Parathyroid adenoma (tissue), 2 donors: Measurements from ENCODE around the gene GJC2.

ENCODE experiments used
- H2AFZ ChIP-seq: fragments of 300-600 bp; sonication (generic); one replicate; pipeline ENCODE4 v1.7.0; 2017; ENCODE audit warnings: antibody characterized with exemption, mild to moderate bottlenecking
- H3K27ac ChIP-seq: fragments of 300-600 bp; sonication (generic); one replicate; pipeline ENCODE4 v1.7.0; 2017
- H3K27me3 ChIP-seq: fragments of 300-600 bp; sonication (generic); one replicate; pipeline ENCODE4 v1.7.0; 2017; ENCODE audit warnings: low read length; ENCODE audit not compliant: control insufficient read depth, insufficient read depth
- H3K36me3 ChIP-seq: fragments of 300-600 bp; sonication (generic); one replicate; pipeline ENCODE4 v1.7.0; 2017; ENCODE audit warnings: low read length; ENCODE audit not compliant: control insufficient read depth, insufficient read depth
- H3K4me1 ChIP-seq: fragments of 300-600 bp; sonication (generic); one replicate; pipeline ENCODE4 v1.7.0; 2017; ENCODE audit warnings: control low read depth
- H3K4me2 ChIP-seq: fragments of 300-600 bp; sonication (generic); one replicate; pipeline ENCODE4 v1.7.0; 2017; ENCODE audit warnings: low read length
- H3K4me3 ChIP-seq: fragments of 300-600 bp; sonication (generic); one replicate; pipeline ENCODE4 v1.7.0; 2017; ENCODE audit warnings: low read depth, low read length
- H3K79me2 ChIP-seq: fragments of 300-600 bp; sonication (generic); one replicate; pipeline ENCODE4 v1.7.0; 2017; ENCODE audit warnings: control low read depth
- H3K9ac ChIP-seq: fragments of 300-600 bp; sonication (generic); one replicate; pipeline ENCODE4 v1.7.0; 2017; ENCODE audit warnings: mild to moderate bottlenecking
- H3K9me3 ChIP-seq: fragments of 300-600 bp; sonication (generic); one replicate; pipeline ENCODE4 v1.7.0; 2017; ENCODE audit warnings: low read length; ENCODE audit not compliant: control insufficient read depth
- CTCF ChIP-seq: fragments of 300-600 bp; sonication (generic); IDR thresholded peaks from one replicate; pipeline ENCODE4 v1.7.0; 2017; ENCODE audit warnings: antibody characterized with exemption, mild to moderate bottlenecking
- donor health status: primary hyperparathyroidism.

The GJC2 gene

GRCh38 chr1:228149406-228150119 is at the start of gene GJC2:
Gene GJC2, plus strand, starts transcription at chr1:228149930. Its CDS starts 7,829 bp downstream, at chr1:228157759.
- H2AFZ ChIP-seq = peak within 1 kb of the TSS; percentile 38
- H3K9ac ChIP-seq = peak within 1 kb of the TSS; percentile 37
- TF ChIP-seq CTCF = no peak
- peaks cover 27% of the 10 kb centered on the region for H3K79me2 ChIP-seq
- H3K36me3 ChIP-seq = no peaks in the 10 kb centered on the region
- H3K4me1 ChIP-seq = peaks cover 6% of the 10 kb centered on the region
- peak within 1 kb of the TSS; percentile 70 for H3K4me2 ChIP-seq
- peak within 1 kb of the TSS; percentile 91 for H3K27ac ChIP-seq
- H3K27me3 ChIP-seq = no peaks in the 10 kb centered on the region
- H3K4me3 ChIP-seq = peak within 1 kb of the TSS; percentile 41
- H3K9me3 ChIP-seq = no peaks in the 10 kb centered on the region

GRCh38 chr1:228100822-228101613 is 48.7 kb upstream of the GJC2 start:
- H3K4me2 ChIP-seq = no peak overlapping the region
- H3K36me3 ChIP-seq = no peaks in the 10 kb centered on the region
- H3K27ac ChIP-seq = no peak overlapping the region
- H2AFZ ChIP-seq = no peak overlapping the region
- H3K27me3 ChIP-seq = no peaks in the 10 kb centered on the region
- H3K79me2 ChIP-seq = peaks cover 5% of the 10 kb centered on the region
- H3K9me3 ChIP-seq = no peaks in the 10 kb centered on the region
- H3K4me3 ChIP-seq = no peak overlapping the region
- no peak overlapping the region for H3K9ac ChIP-seq
- H3K4me1 ChIP-seq = no peaks in the 10 kb centered on the region
- no peak for TF ChIP-seq CTCF

GRCh38 chr1:228101614-228101993 is 48.1 kb upstream of the GJC2 start:
- Histone ChIP-seq H3K27ac (no peak overlapping the region), H3K4me2 (peak overlapping the region; percentile 54), H3K9ac (no peak overlapping the region), H3K4me3 (peak overlapping the region; percentile 84), H3K4me1 (no peaks in the 10 kb centered on the region), H3K36me3 (no peaks in the 10 kb centered on the region), H3K9me3 (no peaks in the 10 kb centered on the region), H3K27me3 (no peaks in the 10 kb centered on the region), H2AFZ (no peak overlapping the region), H3K79me2 (peaks cover 1% of the 10 kb centered on the region)
- no peak for TF ChIP-seq CTCF

- no peaks in the 10 kb centered on the region for H3K36me3 ChIP-seq
These were observed 47.5 kb upstream of the GJC2 start for GRCh38 chr1:228101994-228102790.

More at GRCh38 chr1:228101994-228102790, 47.5 kb upstream of the GJC2 start:
- TF ChIP-seq CTCF = no peak
- H3K4me3 ChIP-seq = peak overlapping the region; percentile 84
- peak overlapping the region; percentile 54 for H3K4me2 ChIP-seq
- H3K27me3 ChIP-seq = no peaks in the 10 kb centered on the region
- H3K79me2 ChIP-seq = no peaks in the 10 kb centered on the region
- H3K9ac ChIP-seq = no peak overlapping the region
- no peaks in the 10 kb centered on the region for H3K9me3 ChIP-seq
- H2AFZ ChIP-seq = no peak overlapping the region
- H3K4me1 ChIP-seq = no peaks in the 10 kb centered on the region
- H3K27ac ChIP-seq = no peak overlapping the region
